A549 (cell line): ENCODE data around the gene SRL. TPM values are rescaled to one million over a fixed set of nuclear protein-coding genes. Genes with fewer than 3 reads are reported as not detected.
A peak's percentile ranks its signal among the peaks of the same experiment; 100 is the strongest.

Experiments
- ATAC-seq, 2 experiments: fragments of 200-7000 bp in 1 of 2; fragments of >200 bp in 1 of 2; cut with Nextera tagmentation in 1 of 2; cut with Tn5 transposase in 1 of 2; 3 replicates each; pipeline versions ENCODE4 v1.8.0 to v1.9.1; 2018 to 2020; ENCODE audit warnings: mild to moderate bottlenecking in 1 of 2, moderate library complexity in 1 of 2
- CTCF ChIA-PET: fragments of 300-600 bp; sonication (Branson Sonifier 250); formaldehyde crosslinking; extraction: SDS; loops from one replicate; lab custom pipeline; 2021; ENCODE audit warnings: antibody characterized with exemption, inconsistent platforms; lab: Yijun Ruan, JAX
- POLR2A ChIA-PET: fragments of 350-600 bp; formaldehyde crosslinking; extraction: SDS; loops from one replicate; lab custom pipeline; 2021; ENCODE audit warnings: antibody characterized with exemption, inconsistent platforms; lab: Yijun Ruan, JAX
- DNase-seq, 2 experiments: peaks; one replicate each; pipeline versions ENCODE4 v3.0.0 to v3.0.0-alpha.2; 2011 to 2016; ENCODE audit warnings: low read depth in 1 of 2, low spot score in 1 of 2
- FAIRE-seq: peaks from 2 replicates; lab custom pipeline; 2011; peaks lifted over from hg19 to GRCh38; lab: Jason Lieb, UNC
- H3K27ac ChIP-seq, 2 experiments: fragments of >200 bp; sonication (Bioruptor Twin); formaldehyde crosslinking; 3 replicates each; pipeline ENCODE4 v1.5.1; 2016 to 2017
- H3K4me1 ChIP-seq: fragments of >200 bp; sonication (Bioruptor Twin); formaldehyde crosslinking; 3 replicates; pipeline ENCODE4 v1.6.1; 2016
- H3K4me2 ChIP-seq: fragments of >200 bp; sonication (Bioruptor Twin); formaldehyde crosslinking; 3 replicates; pipeline ENCODE4 v1.6.1; 2016
- H3K4me3 ChIP-seq: fragments of >200 bp; sonication (Bioruptor Twin); formaldehyde crosslinking; 3 replicates; pipeline ENCODE4 v1.5.1; 2016
- H3K9me3 ChIP-seq: fragments of >200 bp; sonication (Bioruptor Twin); formaldehyde crosslinking; 3 replicates; pipeline ENCODE4 v1.6.1; 2016
- BCL3 ChIP-seq: fragments of >200 bp; sonication (Bioruptor Twin); formaldehyde crosslinking; IDR thresholded peaks from 3 replicates; pipeline ENCODE4 v1.6.1; 2016
- BHLHE40 ChIP-seq: IDR thresholded peaks from 2 replicates; pipeline ENCODE4 v1.6.1; 2012; ENCODE audit warnings: low read depth, low read length, inconsistent platforms
- CBX2 ChIP-seq: fragments of 200-600 bp; sonication (generic); IDR thresholded peaks from 2 replicates; pipeline ENCODE4 v1.6.1; 2016; ENCODE audit warnings: low read depth, mild to moderate bottlenecking, borderline replicate concordance
- E2F6 ChIP-seq: IDR thresholded peaks from 2 replicates; pipeline ENCODE4 v1.6.1; 2012; ENCODE audit warnings: low read depth, borderline replicate concordance
- EHF ChIP-seq: fragments of 250-450 bp; sonication (Bioruptor Pico); IDR thresholded peaks from 2 replicates; pipeline ENCODE4 v1.5.0; 2020; ENCODE audit warnings: mild to moderate bottlenecking
- EHMT2 ChIP-seq: fragments of 200-600 bp; sonication (generic); IDR thresholded peaks from 2 replicates; pipeline ENCODE4 v1.6.1; 2016; ENCODE audit warnings: antibody characterized with exemption, low read depth, mild to moderate bottlenecking, moderate library complexity
- GATA3 ChIP-seq: IDR thresholded peaks from 2 replicates; pipeline ENCODE4 v1.6.1; 2012; ENCODE audit warnings: borderline replicate concordance
- HOXA7 ChIP-seq: fragments of 250-450 bp; sonication (Bioruptor Pico); IDR thresholded peaks from 2 replicates; pipeline ENCODE4 v1.5.0; 2020; ENCODE audit warnings: mild to moderate bottlenecking, moderate library complexity
- HOXB13 ChIP-seq: fragments of 250-450 bp; sonication (Bioruptor Pico); IDR thresholded peaks from 2 replicates; pipeline ENCODE4 v1.5.0; 2020; ENCODE audit warnings: low read depth, mild to moderate bottlenecking, moderate library complexity
- HOXB5 ChIP-seq: fragments of 250-450 bp; sonication (Bioruptor Pico); IDR thresholded peaks from 2 replicates; pipeline ENCODE4 v1.5.0; 2020; ENCODE audit warnings: mild to moderate bottlenecking, moderate library complexity
- JUN ChIP-seq, 2 experiments: fragments of >200 bp; sonication (Bioruptor Twin); formaldehyde crosslinking; IDR thresholded peaks; 2 replicates in 1 of 2; 3 replicates in 1 of 2; pipeline ENCODE4 v1.6.1; 2016 to 2017
- MAFK ChIP-seq: fragments of 450-650 bp; IDR thresholded peaks from 2 replicates; pipeline ENCODE4 v1.6.1; 2014; ENCODE audit not compliant: partially characterized antibody
- MAZ ChIP-seq: fragments of 150-350 bp; IDR thresholded peaks from 2 replicates; pipeline ENCODE4 v1.6.1; 2014; ENCODE audit warnings: antibody characterized with exemption, low read depth, low read length, borderline replicate concordance
- NPAS2 ChIP-seq: fragments of 250-450 bp; sonication (Bioruptor Pico); IDR thresholded peaks from 2 replicates; pipeline ENCODE4 v1.8.0; 2022; ENCODE audit warnings: mild to moderate bottlenecking, moderate library complexity, borderline replicate concordance
- PBX3 ChIP-seq: IDR thresholded peaks from 2 replicates; pipeline ENCODE4 v1.6.1; 2012
- PHF8 ChIP-seq: fragments of 200-600 bp; sonication (generic); IDR thresholded peaks from 2 replicates; pipeline ENCODE4 v1.6.1; 2016; ENCODE audit warnings: low read depth, mild to moderate bottlenecking, antibody characterized with exemption, moderate library complexity, borderline replicate concordance
- POLR2A ChIP-seq: IDR thresholded peaks from 2 replicates; pipeline ENCODE4 v1.6.1; 2012; ENCODE audit warnings: mild to moderate bottlenecking, low read length
- POLR2AphosphoS2 ChIP-seq: conservative IDR thresholded peaks from 2 replicates; pipeline ENCODE4 v1.6.1; 2012; ENCODE audit warnings: low read length, improper control_type of control experiment, inconsistent platforms
- REST ChIP-seq: fragments of 200-600 bp; sonication (generic); IDR thresholded peaks from 2 replicates; pipeline ENCODE4 v1.6.1; 2016; ENCODE audit warnings: antibody characterized with exemption, mild to moderate bottlenecking, moderate library complexity
- SREBF2 ChIP-seq: fragments of 450-650 bp; IDR thresholded peaks from 2 replicates; pipeline ENCODE4 v1.6.1; 2014; ENCODE audit warnings: mild to moderate bottlenecking, moderate library complexity
- TFCP2L1 ChIP-seq: fragments of 250-450 bp; sonication (Bioruptor Pico); IDR thresholded peaks from 2 replicates; pipeline ENCODE4 v1.5.0; 2021; ENCODE audit warnings: mild to moderate bottlenecking
- ZNF302 ChIP-seq: fragments of 250-450 bp; sonication (Bioruptor Pico); IDR thresholded peaks from 2 replicates; pipeline ENCODE4 v1.9.0; 2021; ENCODE audit warnings: inconsistent platforms, mild to moderate bottlenecking, moderate library complexity
- WGBS: methylation state at CpG from one replicate; pipeline ENCODE4 v1.1.6; 2017; ENCODE audit errors: missing lambda C conversion rate; 5-methylcytosine and 5-hydroxymethylcytosine counted together
- polyA plus RNA-seq, 4 experiments: library from polyadenylated mRNA; depleted of rRNA in 3 of 4; stranded (reverse); fragments of >200 nt; fragmentation: RNase III in 1 of 4; extraction: RNeasy Plus Mini Kit Qiagen cat#74134 plus additional on column Dnase treatment in 1 of 4; gene quantifications; 2 replicates in 3 of 4; 3 replicates in 1 of 4; pipeline ENCODE4 v1.2.3, GENCODE V29; 2011 to 2017

SRL gene
- polyA plus RNA-seq, 2 of the 4 experiments (the other 2 are of a cell fraction): 0.03 TPM; not detected in 1

GRCh38 chr16:4190086-4190485 is 51.8 kb downstream of the SRL start:
- ATAC-seq: peak in 1 of 2 experiments; percentile 48; a peak in 1 of 6 replicates
- no peaks in the 10 kb centered on the region for H3K9me3 ChIP-seq
- CTCF ChIA-PET: interaction anchor here (1.8 to 8.3 kb wide), 3 partner anchors 10 to 207 kb away, joined by 4 to 43 read pairs (median 10); no protein-coding TSS in a partner anchor
- H3K27ac ChIP-seq: no peak overlapping the region
- WGBS: 58% methylated on average over 8 of the region's 9 CpGs
- POLR2A ChIA-PET: no interaction called here
- TF ChIP-seq EHMT2: no peak
- no peak for TF ChIP-seq HOXA7
- no peak overlapping the region for H3K4me3 ChIP-seq
- H3K4me2 ChIP-seq: no peak overlapping the region
- DNase-seq: no peak
- FAIRE-seq: no peak
- no peaks in the 10 kb centered on the region for H3K4me1 ChIP-seq

GRCh38 chr16:4184038-4184702 is 57.7 kb downstream of the SRL start:
- 0 out of 2 replicates have a peak, but pooled peaks have one; percentile 47 for TF ChIP-seq PBX3
- no peak for TF ChIP-seq HOXB5 (CRISPR knock-in tag)
- TF ChIP-seq EHF (CRISPR knock-in tag): peak; percentile 32; the same call in 1 of the 2 replicates
- TF ChIP-seq MAZ: 0 out of 2 replicates have a peak, but pooled peaks have one; percentile 8
- peak; percentile 85 for TF ChIP-seq POLR2A
- TF ChIP-seq TFCP2L1 (CRISPR knock-in tag): no peak
- no peak for TF ChIP-seq BHLHE40
- TF ChIP-seq SREBF2: no peak
- no peak; the same call in 2 of the 3 replicates for TF ChIP-seq BCL3
- TF ChIP-seq, all 56 proteins: peak for 4
- Histone ChIP-seq H3K9me3 (no peaks in the 10 kb centered on the region), H3K4me3 (peak overlapping the region; percentile 84), H3K27ac (peak overlapping the region; percentile 97 to 99), H3K4me1 (peaks cover 5% of the 10 kb centered on the region; the same call in 2 of the 3 replicates), H3K4me2 (peak overlapping the region; percentile 99)
- FAIRE-seq: no peak
- CTCF ChIA-PET: interaction anchor here (0.6 to 4.4 kb wide), 8 partner anchors 9 to 226 kb away, joined by 3 to 16 read pairs (median 3); no protein-coding TSS in a partner anchor
- POLR2A ChIA-PET: interaction anchor here (0.5 to 2.2 kb wide), 7 partner anchors 8 to 201 kb away, joined by 3 to 25 read pairs (median 3); partner anchors contain the start of gene TFAP4
- 16% methylated on average over 21 of the region's 59 CpGs for WGBS
- DNase-seq: no peak
- ATAC-seq: peak in 1 of 2 experiments; percentile 3; a peak in 2 of 6 replicates

GRCh38 chr16:4183237-4184037 is 58.4 kb downstream of the SRL start:
- CTCF ChIA-PET: interaction anchor here (0.6 to 4.4 kb wide), 8 partner anchors 9 to 225 kb away, joined by 3 to 16 read pairs (median 4); no protein-coding TSS in a partner anchor
- FAIRE-seq (no peak), DNase-seq (peak; percentile 88 to 91), ATAC-seq (peak; percentile 88 to 94)
- Histone ChIP-seq H3K9me3 (no peaks in the 10 kb centered on the region), H3K4me3 (peak overlapping the region; percentile 84), H3K4me2 (peak overlapping the region; percentile 99), H3K27ac (peak overlapping the region; percentile 97 to 99), H3K4me1 (peaks cover 5% of the 10 kb centered on the region; the same call in 2 of the 3 replicates)
- POLR2A ChIA-PET: interaction anchor here (0.5 to 2.2 kb wide), 9 partner anchors 9 to 326 kb away, joined by 3 to 25 read pairs (median 3); partner anchors contain the start of gene TFAP4
- WGBS: 4% methylated on average over 16 of the region's 85 CpGs
- TF ChIP-seq JUN (IDR thresholded peaks at IDR 0.05) (peak; percentile 15 to 93; a peak in 3 of 5 replicates), HOXB13 (CRISPR knock-in tag) (peak; percentile 64), ZNF302 (CRISPR knock-in tag) (no peak), GATA3 (0 out of 2 replicates have a peak, but pooled peaks have one; percentile 8), CBX2 (no peak), MAFK (no peak), E2F6 (peak; percentile 86; the same call in 1 of the 2 replicates), NPAS2 (CRISPR knock-in tag) (no peak), PHF8 (peak; percentile 57; the same call in 1 of the 2 replicates), REST (no peak), POLR2AphosphoS2 (no peak), HOXA7 (no peak)
